ENCODE measurements around the gene PMEL.

DNA sequence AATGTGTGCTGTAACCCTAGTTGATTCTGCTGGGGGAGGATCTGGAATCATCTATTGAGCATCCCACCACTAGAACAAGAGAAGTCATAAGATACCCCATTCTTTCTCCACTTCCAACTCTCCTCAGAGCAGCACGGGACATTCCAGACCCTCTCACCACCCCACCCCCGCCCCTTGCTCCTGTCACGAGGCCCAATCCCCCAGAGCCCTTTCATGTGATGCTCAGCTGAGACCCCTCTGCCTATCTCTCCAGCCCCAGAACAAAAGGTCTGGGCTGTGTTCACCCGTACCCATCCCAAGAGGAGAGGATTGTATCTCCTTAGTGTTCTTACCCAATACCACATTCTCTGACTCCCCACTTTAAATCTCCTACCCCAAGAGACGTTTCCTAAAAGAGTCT, 602 bp downstream of the PMEL start:
- TF ChIP-seq, protein P1, sequence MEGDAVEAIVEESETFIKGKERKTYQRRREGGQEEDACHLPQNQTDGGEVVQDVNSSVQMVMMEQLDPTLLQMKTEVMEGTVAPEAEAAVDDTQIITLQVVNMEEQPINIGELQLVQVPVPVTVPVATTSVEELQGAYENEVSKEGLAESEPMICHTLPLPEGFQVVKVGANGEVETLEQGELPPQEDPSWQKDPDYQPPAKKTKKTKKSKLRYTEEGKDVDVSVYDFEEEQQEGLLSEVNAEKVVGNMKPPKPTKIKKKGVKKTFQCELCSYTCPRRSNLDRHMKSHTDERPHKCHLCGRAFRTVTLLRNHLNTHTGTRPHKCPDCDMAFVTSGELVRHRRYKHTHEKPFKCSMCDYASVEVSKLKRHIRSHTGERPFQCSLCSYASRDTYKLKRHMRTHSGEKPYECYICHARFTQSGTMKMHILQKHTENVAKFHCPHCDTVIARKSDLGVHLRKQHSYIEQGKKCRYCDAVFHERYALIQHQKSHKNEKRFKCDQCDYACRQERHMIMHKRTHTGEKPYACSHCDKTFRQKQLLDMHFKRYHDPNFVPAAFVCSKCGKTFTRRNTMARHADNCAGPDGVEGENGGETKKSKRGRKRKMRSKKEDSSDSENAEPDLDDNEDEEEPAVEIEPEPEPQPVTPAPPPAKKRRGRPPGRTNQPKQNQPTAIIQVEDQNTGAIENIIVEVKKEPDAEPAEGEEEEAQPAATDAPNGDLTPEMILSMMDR (IDR thresholded peaks at IDR 0.05) = no peak
- TF ChIP-seq POLR2A (IDR thresholded peaks at IDR 0.05) = no peak
- TF ChIP-seq POLR2AphosphoS5 (IDR thresholded peaks at IDR 0.05) = no peak
